Measurements from ENCODE around the gene UBE4B.

DNA sequence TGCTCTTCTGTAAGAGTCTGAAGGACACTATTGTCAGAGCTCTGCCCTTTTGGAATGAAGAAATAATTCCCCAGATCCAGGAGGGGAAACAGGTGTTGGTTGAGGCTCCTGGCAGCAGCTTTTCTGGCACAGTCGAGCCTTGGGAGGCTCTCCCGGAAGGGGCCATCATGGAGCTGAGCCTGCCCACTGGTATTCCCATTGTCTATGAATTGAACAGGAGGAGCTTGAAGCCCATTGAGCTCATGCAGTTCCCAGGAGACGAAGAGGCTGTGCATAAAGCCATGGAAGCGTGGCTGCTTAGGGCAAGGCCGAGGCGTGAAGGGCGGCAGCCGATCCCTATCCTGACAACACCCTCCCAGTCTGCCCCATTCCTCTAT is 26.6 kb downstream of the UBE4B start:
- TF ChIP-seq, protein P1, sequence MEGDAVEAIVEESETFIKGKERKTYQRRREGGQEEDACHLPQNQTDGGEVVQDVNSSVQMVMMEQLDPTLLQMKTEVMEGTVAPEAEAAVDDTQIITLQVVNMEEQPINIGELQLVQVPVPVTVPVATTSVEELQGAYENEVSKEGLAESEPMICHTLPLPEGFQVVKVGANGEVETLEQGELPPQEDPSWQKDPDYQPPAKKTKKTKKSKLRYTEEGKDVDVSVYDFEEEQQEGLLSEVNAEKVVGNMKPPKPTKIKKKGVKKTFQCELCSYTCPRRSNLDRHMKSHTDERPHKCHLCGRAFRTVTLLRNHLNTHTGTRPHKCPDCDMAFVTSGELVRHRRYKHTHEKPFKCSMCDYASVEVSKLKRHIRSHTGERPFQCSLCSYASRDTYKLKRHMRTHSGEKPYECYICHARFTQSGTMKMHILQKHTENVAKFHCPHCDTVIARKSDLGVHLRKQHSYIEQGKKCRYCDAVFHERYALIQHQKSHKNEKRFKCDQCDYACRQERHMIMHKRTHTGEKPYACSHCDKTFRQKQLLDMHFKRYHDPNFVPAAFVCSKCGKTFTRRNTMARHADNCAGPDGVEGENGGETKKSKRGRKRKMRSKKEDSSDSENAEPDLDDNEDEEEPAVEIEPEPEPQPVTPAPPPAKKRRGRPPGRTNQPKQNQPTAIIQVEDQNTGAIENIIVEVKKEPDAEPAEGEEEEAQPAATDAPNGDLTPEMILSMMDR (conservative IDR thresholded peaks at IDR 0.05), result no peak
- TF ChIP-seq ZFX (IDR thresholded peaks at IDR 0.05), result no peak
